ENCODE measurements around the gene ISCA2. TPM values are rescaled to one million over a fixed set of nuclear protein-coding genes. Genes with fewer than 3 reads are reported as not detected.

The ISCA2 gene
- total and polyA plus RNA-seq, 9 of the 15 experiments (the other 6 are each of a cell fraction or from before 2014, with no cell fraction given) = 5.0 to 36.7 (median 18.1) TPM

DNA sequence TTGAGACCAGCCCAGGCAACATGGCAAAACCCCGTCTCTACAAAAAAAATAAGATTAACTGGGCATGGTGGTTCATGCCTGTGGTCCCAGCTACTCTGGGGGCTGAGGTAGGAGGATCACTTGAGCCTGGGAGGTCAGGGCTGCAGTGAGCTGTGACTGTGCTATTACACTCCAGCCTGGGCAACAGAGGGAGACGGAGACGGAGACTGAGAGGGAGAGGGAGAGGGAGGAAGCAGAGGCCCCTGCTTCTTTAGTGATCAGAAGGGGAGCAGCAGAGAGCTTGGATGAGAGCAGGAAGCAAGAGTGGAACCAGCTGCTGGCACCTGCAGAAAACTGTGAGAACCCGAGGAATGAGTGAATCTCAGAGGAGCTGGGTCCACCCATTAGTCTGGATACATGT is 45.9 kb downstream of the ISCA2 start:
- CTCF ChIA-PET (ENCODE audit: low intra/inter-chr PET ratio) = no interaction called here
- no peaks in the 10 kb centered on the region for H3K9me1 ChIP-seq (ENCODE audit: control insufficient read depth, insufficient read depth, low read length)
- BruUV-seq (replicated peaks) = no TSS peak
- WGBS (ENCODE audit: insufficient coverage, low coverage, missing lambda C conversion rate) = 0% methylated on average over 2 of the region's 4 CpGs
- ATAC-seq (no peak), DNase-seq (ENCODE audit: extremely low read depth in 1 of 4, low spot score in 3 of 4) (no peak), FAIRE-seq (no peak)
- no peaks in the 10 kb centered on the region for H4K20me1 ChIP-seq (replicated peaks; ENCODE audit: control insufficient read depth, insufficient read depth, low read length)
- POLR2A ChIA-PET = interaction anchor here (0.6 kb wide), 1 partner anchor 181 kb away, joined by 3 read pairs; no protein-coding TSS in a partner anchor
- no peak overlapping the region for H3K4me3 ChIP-seq
- H3K27me3 ChIP-seq (ENCODE audit: control insufficient read depth in 2 of 2, insufficient read depth in 2 of 2, low read length in 2 of 2) = peaks cover 7 to 40% of the 10 kb centered on the region in 2 experiments
- no peak overlapping the region for H2AFZ ChIP-seq (ENCODE audit: low read depth, low read length)
- H3K36me3 ChIP-seq (ENCODE audit: control insufficient read depth, insufficient read depth, low read length) = no peaks in the 10 kb centered on the region
- no peaks in the 10 kb centered on the region for H3K79me2 ChIP-seq (ENCODE audit: control insufficient read depth, insufficient read depth, low read length)
- intact Hi-C loops (cut with micrococcal nuclease) (no loop called here), in situ Hi-C loops (cut with MboI) (no loop called here)
- no peaks in the 10 kb centered on the region for H3K9me3 ChIP-seq (replicated peaks; ENCODE audit: control insufficient read depth, insufficient read depth, low read depth, low read length)
- H3K27ac ChIP-seq (ENCODE audit: extremely low read depth, low read depth, low read length) = no peak overlapping the region
- TF ChIP-seq ELF4 (CRISPR knock-in tag; IDR thresholded peaks at IDR 0.05) (no peak), PTBP1 (IDR thresholded peaks at IDR 0.05; ENCODE audit: low read depth, low read length) (no peak), HMG20B (CRISPR knock-in tag; IDR thresholded peaks at IDR 0.05) (no peak), ZFP30 (CRISPR knock-in tag; IDR thresholded peaks at IDR 0.05; ENCODE audit: borderline replicate concordance) (no peak), TCF7 (IDR thresholded peaks at IDR 0.05; ENCODE audit: borderline replicate concordance) (no peak), WHSC1 (IDR thresholded peaks at IDR 0.05; ENCODE audit: low read length) (no peak), ZNF316 (IDR thresholded peaks at IDR 0.05) (no peak), POLR3G (IDR thresholded peaks at IDR 0.05; ENCODE audit: extremely low read depth, insufficient read length, insufficient replicate concordance) (no peak), ZNF263 (CRISPR knock-in tag; IDR thresholded peaks at IDR 0.05; ENCODE audit: borderline replicate concordance) (no peak), SLC30A9 (CRISPR knock-in tag; IDR thresholded peaks at IDR 0.05) (no peak), ZNF436 (CRISPR knock-in tag; IDR thresholded peaks at IDR 0.05) (no peak), NRF1 (conservative IDR thresholded peaks at IDR 0.05 in 1 of 2, IDR thresholded peaks at IDR 0.05 in 1 of 2) (no peak), SMARCA5 (IDR thresholded peaks at IDR 0.05) (no peak), RBFOX2 (IDR thresholded peaks at IDR 0.05; ENCODE audit: low read depth, low read length) (no peak)
- TF ChIP-seq, protein P1, sequence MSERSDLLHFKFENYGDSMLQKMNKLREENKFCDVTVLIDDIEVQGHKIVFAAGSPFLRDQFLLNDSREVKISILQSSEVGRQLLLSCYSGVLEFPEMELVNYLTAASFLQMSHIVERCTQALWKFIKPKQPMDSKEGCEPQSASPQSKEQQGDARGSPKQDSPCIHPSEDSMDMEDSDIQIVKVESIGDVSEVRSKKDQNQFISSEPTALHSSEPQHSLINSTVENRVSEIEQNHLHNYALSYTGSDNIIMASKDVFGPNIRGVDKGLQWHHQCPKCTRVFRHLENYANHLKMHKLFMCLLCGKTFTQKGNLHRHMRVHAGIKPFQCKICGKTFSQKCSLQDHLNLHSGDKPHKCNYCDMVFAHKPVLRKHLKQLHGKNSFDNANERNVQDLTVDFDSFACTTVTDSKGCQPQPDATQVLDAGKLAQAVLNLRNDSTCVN (CRISPR knock-in tag; IDR thresholded peaks at IDR 0.05) = no peak
- no peak overlapping the region for H3K9ac ChIP-seq (ENCODE audit: insufficient read depth in 1 of 2, low read depth in 2 of 2, low read length in 2 of 2)
- H3K4me1 ChIP-seq (replicated peaks in 1 of 2; ENCODE audit: control insufficient read depth in 2 of 2, insufficient read depth in 2 of 2, low read length in 2 of 2) = no peaks in the 10 kb centered on the region
- no peak overlapping the region for H3K4me2 ChIP-seq (ENCODE audit: insufficient read depth, low read length)

Measured in K562 (cell line).